CD4-positive, alpha-beta T cell treated with Interleukin-1 beta for 1 hour (primary cell): Measurements from ENCODE around the gene TSSK1B.

Experiments
- DNase-seq, 2 donors: peaks; one replicate each; pipeline ENCODE4 v3.0.0-alpha.2; 2020 to 2022

The TSSK1B gene

GRCh38 chr5:113397046-113397445, 37.7 kb downstream of the TSSK1B start:
- DNase-seq = no peak

- no peak for DNase-seq
Observed at GRCh38 chr5:113394658-113395057, 40.1 kb downstream of the TSSK1B start.

- DNase-seq = no peak
Observed at GRCh38 chr5:113390224-113390623, 44.6 kb downstream of the TSSK1B start.

DNA sequence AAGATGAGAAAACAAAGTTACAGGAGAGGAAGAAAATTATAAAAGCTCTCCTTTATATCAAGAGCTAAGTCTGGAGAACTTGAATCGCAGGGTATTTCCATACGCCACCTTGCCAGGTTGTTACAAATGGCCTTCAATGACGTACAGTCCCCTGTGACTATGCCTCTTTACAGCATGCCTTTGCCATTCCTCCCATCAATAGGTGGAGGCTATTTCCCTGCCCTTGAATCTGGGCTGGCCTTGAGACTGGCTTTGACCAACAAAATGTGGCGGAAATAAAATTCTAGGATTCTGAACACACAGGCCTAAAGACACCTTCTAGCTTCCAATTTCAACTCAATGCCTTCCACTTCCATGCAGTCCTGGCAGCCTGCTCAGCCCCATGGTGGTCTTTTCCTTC, 45.7 kb downstream of the TSSK1B start:
- DNase-seq = no peak

DNA sequence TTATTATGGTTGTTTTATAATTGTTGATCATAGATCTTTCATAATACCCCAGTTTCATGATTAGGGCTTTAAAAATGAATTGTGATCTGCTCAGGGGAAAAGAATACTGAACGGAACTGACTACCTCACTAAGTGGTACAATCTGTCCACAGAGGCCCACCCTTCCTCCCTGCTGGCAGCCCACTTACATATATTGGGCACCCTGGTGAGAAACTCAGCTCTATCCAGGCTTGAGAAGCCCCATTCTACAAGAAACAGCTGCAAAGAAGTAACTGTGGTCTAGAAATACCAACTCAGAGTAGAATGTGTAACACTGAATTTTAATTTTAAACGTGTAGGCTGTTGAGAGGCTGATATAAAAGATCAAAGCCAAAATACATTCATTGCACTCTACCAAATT, 46.9 kb downstream of the TSSK1B start:
- DNase-seq = no peak

DNA sequence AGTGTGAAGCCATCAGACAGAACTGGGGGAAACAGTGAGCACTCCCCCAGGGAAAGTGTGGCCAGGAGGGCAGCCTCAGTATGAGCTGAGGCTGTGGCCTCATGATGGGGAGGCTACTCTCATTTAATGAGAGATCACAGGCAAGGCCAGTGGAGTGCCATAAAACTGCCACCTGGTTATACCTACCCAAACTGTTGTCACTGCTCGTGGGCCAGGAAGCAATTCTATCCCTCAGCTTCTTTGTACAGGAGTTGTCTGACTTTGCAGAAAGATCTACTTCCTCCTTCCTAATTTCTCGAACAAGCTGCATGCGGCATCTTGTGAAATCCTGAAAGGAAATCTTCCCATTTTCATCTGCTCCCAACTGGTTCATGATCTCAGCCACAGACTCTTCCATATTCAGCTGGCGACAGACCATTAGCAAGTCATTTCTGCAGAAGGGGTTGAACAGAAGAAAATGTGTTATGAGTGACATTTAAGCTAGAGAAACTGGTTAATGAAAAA, 50.0 kb downstream of the TSSK1B start:
- no peak for DNase-seq

DNA sequence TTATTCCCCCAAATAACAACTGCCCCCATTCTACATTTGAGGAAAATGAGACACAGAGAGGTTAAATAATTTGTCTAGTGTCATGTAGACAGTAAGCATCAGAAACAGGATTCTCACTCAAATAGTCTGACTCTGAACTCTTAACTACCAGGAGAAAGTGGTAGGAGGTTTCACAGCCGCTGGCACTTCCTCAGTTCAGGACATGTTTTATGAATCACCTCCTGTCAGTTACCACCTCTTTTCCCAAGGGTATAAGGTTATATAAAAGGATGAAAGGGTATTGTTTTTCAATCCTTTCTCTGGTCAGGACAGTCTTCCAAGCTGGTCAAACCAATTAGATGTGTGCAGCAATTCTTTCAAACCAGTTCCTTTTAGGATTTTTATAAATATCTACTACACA, 52.1 kb downstream of the TSSK1B start:
- no peak for DNase-seq
